LoVo (cell line): ENCODE results near the gene FAM221B.
A peak's percentile ranks its signal among the peaks of the same experiment; 100 is the strongest.

Experiments used
- DNase-seq: peaks from one replicate; pipeline ENCODE4 v3.0.0-alpha.2; 2016; ENCODE audit warnings: low spot score

Gene FAM221B

DNA sequence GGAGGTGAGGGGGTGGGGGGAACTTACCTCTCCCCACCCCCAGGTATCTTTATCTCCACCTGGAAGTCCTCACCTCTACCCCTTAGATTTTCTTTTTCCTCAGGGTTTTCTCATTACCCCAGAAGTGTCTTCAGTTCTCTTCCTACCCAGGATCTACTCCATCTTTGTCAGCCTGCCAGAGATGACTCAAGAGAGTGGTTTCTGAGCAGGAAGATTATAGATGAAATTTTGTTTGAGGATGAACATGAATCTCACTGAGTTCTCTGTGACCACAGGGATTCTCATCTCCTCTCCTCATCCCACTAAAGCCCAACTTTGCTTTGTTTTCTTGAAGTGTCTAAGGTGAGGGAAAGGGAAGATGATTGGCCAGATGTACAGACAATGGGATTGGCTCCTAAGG is 8.5 kb downstream of the FAM221B start:
- DNase-seq: no peak

DNA sequence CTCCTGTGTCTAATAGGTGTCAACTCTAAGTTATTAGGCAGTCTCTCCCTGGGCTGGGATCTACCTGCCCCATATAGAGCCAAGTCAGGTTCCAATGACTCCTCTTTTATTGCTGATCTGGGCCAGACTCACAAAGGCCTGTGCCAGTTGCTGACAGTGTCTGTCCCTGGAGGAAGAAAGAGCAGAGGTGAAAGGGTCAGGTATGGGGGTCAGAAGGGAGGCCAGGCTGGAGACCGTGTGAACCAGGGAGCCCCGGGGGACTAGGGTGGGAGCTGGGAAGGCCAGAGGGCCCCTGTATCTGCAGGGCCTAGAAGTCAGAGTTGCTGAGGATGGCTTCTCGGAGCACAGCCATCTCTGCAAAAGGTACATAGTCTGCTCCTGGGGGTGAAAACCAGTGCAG is 10.2 kb downstream of the FAM221B start:
- no peak for DNase-seq

DNA sequence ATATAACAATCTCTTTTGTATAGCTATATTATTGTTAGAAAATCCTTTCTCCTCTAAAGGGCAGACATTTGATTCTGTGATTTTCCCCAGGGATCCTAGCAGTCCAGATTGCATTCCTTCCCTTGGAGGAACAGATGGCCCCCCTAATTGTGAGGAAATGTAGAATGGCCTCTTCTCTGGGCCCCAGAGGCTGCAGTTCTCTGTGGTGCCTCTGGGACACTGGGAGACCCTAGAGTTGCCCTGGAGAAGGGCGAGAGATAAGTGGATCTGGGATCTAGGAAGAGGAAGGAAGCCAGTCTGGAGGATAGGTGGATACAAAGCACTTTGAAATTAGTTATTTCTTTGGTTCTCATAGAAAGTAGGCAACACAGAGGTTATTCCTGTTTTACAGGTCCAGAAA is 11.8 kb downstream of the FAM221B start:
- no peak for DNase-seq

DNA sequence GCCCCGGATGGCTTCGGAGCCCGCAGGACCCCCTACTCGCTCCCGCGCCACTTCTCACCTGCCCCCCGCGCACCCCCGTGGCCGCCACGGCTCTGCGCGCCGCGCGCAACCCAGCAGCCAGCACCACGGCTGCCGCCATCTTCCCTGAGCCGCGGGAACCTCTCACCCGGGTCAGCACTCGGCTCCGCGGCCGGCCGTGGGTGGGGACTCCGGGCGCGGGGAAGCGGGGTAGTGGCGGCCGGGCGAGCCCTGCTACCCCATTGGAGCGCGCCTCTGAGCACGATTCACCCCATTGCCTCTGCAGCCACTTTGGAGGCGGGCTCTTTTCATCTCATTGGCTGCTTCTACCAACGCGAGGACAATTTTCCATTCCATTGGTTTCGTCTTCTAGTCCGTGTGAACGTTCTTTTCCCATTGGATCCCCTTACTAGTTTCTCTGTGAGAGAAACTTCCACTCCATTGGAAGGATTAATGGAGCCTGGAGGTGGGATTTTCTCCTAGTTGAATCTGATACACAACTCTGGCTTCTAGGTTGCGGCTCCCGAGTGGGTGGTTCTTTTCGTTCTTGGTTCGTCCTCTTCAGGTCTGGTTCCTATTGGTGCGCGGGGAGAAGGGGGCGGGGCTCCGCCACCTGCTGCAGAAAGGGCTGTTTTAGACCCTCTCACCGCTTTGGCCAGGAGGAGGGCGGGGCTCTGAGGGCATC is 13.5 kb downstream of the FAM221B start, which contains the start of gene HINT2:
Gene HINT2, minus strand, starts transcription at position 202 of the 703 bp plus-strand sequence. Its CDS starts 63 bp downstream, at position 139.
- peak; percentile 97 for DNase-seq

DNA sequence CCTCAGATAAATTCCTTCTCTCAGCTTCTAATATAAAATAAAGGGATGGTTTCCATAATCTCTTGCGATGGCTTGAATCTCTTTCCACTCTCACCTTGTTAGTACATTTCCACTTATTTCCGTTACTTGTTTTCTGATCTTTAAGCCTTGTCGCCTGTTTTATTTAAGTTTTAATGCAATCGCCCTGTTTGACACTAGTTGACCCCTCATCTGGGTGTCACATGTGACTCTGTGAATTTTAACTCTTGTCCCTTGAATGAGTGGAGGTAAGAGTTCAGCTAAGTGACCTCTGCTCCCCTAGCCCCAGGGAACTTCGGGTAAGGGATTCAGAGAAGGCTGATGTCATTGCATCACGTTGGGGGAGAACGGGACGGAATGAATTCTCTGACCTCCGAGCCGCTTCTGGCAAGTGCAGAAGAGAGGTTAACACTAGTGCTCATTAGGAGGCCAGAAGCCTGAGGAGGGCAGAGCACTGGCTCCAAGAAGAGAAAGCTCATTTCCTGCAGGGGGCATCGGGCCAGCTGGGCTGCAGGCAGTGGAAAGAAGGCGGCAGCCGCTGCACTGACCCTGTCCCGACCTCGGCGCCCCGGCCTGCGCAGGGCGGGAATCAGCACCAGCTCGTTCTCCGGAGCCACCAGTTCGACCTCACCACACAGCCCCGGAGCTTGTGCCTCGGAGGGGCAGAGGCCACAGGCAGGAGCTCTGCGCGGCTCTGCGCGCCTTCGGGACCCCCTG is 14.3 kb downstream of the FAM221B start:
- peak; percentile 48 for DNase-seq

DNA sequence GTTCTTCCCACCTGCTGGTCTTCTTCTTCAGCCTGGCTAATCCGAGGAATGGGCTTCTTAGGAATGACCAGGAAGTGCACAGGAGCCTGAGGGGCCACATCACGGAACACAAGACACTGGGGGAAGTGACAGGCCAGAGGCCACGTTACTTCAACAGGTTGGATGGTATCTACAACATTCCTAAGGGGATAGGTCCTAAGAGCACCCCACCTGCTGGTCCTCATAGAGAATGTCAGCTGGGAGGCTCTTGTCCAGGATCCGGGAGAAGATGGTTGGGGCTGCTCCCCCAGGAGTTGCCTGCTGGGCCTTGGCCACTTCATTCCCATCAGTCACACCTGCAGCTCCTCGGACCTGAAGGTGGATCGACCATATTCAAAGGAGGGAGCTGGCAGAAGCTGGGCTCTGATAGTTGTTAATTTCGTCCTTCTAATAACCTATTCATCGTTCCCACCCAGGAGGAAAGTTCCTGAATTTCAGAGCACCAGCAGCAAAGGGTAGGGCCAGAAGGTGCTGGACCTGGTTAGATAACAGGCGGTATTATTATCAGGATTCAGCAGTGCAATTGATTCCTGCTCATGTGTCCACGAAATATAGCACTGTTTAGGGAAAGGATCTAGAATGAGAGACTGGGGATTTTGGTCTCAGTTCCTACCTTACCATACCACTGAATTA is 15.0 kb downstream of the FAM221B start:
- peak; percentile 49 for DNase-seq

DNA sequence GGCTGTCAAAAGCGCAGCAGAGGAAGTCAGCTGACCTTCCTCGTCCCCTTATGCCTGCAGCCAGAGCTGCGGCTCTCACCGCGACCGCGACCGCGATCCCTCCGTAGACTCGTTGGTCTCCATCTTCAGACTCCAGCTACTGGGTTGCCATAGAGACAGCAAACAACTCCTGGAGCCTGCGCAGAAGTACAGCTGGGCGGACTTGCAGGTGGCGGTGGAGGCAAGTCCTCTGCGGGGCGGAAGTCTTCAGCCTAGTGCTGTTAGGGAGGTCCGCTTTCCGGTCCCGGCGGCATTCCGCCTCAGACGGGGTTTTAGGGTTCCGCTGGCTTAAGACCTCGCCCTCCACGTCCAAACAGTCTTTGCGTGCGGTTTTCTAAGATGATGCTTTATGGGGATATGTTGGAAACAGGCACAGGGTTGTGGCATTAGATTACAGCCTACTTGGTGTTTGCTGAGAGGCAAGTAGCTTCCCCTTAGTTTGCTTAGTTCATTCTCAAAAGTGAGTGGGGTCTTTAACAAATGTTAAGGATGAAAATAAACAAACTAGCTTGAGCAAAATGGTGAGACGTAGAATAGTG is 16.4 kb downstream of the FAM221B start, which contains the start of gene SPAG8:
Gene SPAG8, minus strand, starts transcription at position 238 of the 578 bp plus-strand sequence. Its CDS starts 115 bp downstream, at position 123.
- DNase-seq: peak; percentile 16

DNA sequence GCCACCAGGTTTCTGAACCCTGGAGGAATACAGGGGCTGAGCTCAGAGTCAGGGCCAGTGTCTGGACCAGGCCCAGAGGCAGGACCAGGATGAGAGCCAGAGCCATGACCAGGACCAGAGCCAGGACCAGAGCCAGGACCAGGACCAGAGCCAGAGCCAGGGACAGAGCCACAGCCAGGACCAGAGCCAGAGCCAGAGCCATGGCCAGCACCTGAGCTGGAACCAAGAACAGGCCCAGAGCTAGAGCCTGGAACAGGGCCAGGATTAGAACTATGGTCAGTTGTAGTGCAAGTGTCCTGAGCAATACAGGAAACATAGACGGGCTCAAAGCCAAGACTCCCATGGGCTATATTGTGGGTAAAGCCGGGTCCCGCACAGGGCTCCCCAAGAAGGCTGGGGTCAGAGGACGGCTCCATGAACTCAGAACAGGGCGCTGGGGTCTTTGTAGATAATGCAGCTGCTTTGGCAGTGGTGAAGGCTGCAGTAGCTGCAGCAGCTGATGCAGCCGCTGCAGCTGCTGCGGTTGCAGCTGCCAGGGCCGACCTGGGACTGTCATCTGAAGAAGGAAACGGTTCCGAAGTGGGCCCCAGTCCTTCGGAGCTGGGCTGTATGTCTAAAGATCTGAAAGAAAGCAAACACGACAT is 17.0 kb downstream of the FAM221B start:
- DNase-seq: no peak

DNA sequence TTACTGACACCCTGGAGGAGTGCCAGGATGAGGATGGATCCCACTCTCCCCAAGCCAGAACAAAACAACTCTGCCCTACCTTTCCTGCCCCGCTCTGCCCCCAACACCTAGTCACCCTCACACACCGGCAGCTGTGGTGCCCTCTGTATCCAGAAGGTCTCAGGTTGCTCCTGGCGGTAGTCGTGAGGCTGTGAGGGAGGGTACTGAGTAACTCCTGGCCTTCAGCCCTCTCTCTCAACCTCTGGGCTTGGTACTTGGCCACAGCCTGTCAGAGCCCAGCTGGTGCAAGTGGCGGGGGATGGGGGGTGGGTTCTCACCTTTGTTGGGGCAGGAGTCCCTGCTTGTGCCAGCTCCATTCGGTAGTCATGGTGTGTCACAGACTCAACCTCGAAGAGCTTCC is 18.4 kb downstream of the FAM221B start:
- no peak for DNase-seq

DNA sequence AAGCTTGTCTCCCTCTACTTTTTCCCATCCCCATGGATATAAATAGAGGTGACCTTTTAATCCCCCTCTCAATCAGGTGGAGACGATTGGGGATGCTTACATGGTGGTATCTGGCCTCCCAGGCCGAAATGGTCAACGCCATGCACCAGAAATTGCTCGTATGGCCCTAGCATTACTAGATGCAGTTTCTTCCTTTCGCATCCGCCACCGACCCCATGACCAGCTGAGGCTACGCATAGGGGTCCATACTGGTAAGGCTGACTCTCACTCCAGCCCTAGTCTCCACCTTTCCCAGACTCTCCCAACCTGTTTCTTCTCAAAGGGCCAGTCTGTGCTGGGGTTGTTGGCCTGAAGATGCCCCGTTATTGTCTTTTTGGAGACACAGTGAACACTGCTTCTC is 20.1 kb downstream of the FAM221B start:
- no peak for DNase-seq

DNA sequence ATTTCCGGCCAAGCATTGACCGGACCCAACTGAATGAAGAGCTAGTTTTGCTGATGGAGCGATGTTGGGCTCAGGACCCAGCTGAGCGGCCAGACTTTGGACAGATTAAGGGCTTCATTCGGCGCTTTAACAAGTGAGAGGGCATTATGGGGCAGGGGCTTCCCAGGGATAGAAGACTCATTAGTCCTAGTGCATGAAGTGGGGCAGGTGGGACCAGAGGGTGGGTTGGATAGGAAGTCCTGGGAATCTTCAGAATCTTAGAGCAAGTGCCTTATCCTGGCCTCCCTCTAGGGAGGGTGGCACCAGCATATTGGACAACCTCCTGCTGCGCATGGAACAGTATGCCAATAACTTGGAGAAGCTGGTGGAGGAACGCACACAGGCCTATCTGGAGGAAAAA is 22.4 kb downstream of the FAM221B start:
- DNase-seq: no peak

DNA sequence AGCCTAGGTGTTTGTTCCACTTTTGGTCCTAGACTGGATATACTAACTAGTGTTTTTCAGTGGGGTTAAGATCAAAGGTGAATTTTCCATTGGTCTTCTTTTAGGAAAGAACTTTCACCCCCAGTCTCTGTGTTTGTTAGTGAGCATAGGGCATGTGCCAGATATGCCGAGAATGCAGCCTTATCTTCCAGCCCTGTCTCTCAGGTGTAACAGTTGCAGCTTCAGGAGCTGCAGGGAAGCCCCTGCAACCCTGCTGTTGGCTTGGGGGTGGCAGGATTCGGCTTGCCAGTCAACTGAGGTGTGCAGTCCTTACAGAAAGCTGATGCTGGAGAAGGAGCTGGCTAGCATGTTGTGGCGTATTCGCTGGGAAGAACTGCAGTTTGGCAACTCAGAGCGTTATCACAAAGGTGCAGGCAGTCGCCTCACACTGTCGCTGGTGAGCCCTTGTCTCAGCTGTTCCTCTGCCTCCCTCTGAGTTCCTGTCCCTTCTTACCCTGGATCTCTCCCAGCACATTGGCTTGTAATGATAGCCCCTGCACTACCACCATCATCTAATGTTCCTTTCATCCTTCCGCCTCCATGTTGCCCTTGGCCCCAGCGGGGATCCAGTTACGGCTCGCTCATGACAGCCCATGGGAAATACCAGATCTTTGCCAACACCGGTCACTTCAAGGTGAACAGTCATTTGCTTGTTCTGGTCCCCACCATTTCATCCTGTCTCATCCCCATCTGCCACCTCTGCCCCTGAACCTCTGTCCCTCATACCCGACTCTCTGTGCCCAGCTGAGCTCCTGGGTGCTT is 27.0 kb downstream of the FAM221B start:
- no peak for DNase-seq

DNA sequence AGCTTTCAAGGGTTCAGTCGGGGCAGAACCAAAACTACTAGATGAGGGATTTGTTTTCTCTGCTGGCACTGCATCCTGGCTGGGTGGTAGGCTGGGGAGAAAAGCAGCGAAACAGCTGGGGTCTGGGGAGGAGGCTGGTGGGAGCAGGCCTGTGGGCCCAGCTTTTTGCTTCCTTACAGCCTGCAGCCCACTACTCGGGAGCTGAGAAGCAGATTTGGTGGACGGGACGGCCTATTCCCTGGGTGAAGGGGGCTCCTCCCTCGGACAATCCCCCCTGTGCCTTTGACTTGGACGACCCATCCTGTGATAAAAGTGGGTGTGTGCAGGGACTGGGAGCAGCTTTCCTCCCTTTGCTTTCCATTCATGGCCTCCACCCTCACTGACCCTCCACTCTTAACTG is 28.0 kb downstream of the FAM221B start:
- no peak for DNase-seq

DNA sequence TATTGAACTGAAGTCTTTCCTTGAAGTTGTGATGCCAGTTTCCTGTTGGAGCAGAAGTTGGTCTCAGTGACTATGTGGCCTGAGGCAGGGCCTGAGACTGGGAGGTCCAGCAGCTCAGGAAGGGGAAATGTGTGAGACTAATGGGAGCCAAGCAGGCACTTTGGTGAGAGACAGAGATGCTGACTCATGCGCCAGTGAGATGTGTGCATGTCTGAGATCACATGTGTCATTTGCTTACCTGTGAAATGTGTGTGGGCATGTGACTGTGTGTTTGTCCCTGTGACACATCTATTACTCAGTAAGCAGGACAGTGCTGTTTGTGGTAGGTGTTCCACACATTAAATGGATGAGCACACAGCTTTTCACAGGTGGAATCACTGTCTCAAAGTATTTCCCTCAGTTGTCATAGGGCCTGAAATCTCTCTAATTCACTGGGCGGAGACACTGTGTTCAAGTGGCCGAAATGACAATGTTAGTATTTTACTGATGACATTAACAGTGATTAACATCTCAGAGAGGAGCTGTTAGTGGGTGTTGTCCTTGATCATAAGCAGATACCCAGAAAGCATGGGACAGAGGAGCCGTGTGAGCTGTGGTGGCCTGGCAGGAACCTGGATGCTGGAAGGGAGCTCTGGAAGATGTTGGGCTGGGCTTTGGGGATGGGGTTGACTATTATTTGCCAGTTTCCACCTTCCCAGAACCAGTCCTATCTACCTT is 29.7 kb downstream of the FAM221B start:
- no peak for DNase-seq

DNA sequence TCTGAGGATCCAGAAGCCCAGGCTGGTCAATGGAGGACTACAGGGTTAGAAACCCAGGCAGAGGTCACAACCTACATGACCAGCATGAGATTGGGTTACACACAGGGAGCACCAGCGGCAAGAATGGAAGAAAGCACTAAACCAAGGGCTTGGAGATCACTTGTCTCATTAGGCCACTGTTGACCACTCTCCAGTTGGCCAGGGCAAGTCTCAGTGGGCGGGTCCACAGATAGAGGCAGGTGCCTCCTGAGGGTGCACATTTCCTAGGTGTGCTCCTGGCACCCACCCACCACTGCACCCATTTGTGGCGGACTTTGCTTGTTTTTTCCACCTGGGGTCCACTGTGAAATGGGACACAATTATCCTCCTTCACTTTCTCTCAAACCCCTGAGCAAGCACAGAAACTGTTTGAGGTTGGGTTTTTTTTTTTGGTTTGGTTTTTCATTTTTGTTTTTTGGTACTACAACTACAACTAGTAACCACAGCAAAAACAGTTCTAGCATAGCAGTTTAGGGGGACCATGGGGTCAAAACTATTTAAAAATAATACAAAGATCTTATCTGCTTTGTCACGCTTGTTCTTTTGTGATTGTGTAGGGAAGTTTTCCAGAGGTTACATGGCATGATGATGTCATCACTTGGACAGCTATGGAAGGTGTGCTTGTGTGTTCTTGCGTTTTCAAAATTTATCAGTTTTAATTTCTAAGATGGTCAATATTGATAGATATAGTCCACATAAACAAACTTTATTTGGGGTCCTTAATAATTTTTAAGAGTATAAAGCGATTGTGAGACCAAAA is 31.0 kb downstream of the FAM221B start:
- no peak for DNase-seq

DNA sequence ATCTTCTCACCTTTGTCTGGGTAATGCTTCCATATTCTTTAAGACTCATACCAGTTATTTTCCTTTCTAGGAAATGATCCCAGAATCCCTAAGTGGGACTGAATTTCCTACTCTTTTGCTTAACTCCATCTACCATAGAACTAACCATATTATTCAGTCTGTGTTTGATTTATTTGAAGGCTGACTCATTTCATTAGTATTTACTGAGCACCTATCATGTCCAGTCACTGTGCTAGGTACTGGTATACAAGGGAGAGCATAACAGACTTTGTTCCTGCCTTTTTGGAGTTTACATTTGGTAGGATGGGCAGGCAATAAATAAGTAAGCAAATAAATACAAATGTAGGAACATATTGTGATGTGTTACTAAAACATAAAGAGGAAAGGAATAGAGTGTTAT is 32.8 kb downstream of the FAM221B start:
- no peak for DNase-seq

DNA sequence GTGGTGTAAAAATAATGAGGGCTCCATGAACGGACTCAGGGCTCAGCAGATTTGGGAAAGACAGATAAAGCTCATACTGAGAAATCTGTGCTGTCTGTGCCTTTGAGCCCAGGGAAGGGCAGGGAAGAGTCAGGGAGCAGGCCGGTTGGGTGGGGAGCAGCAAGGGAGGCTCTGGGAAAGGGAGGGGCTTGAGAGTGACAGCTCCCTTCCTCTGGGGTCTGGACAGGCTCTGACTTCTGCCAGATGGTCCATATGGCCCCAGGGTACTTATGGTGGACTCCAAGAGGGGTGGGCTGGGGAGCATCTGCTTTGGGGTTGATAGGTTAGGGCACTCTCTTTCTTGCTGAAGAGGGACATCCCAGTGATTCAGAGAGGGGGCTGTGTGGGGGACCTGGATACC is 35.1 kb downstream of the FAM221B start:
- DNase-seq: no peak

DNA sequence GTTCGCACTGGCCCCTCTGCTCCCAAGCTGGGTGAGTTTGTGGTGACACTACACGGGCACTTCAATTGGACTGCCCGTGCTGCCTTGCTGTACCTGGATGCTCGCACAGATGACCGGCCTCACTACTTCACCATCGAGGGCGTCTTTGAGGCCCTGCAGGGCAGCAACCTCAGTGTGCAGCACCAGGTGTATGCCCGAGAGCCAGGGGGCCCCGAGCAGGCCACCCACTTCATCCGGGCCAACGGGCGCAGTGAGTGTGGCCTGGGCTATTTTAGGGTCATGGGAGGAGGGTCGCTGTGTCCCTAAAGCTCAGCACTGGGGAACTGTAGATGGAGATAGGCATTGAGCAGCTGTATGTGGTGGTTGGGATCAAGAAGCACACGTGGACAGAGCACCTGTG is 35.7 kb downstream of the FAM221B start:
- DNase-seq: no peak

DNA sequence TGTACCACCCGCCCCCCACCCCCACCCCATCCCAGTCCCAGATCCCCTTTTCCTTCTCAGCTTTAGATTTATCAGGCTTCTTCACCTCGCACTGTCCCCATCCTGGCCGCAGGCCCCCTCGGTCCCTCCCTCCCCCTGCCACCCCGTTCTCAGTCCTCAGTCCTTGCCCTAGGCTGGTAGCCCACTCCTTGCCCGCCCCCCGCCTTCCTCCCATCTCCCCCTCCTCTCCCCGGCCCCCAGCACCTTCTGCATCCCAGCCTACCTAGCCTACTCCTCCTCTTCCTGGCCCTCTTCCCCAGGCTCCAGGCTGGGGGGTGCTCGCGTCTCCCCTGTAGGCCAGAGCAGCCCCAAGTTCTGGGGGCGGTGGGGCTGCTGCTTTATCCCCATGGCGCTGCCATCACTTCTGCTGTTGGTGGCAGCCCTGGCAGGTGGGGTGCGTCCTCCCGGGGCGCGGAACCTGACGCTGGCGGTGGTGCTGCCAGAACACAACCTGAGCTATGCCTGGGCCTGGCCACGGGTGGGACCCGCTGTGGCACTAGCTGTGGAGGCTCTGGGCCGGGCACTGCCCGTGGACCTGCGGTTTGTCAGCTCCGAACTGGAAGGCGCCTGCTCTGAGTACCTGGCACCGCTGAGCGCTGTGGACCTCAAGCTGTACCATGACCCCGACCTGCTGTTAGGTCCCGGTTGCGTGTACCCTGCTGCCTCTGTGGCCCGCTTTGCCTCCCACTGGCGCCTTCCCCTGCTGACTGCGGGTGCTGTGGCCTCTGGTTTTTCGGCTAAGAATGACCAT is 36.3 kb downstream of the FAM221B start:
- DNase-seq: no peak
